GM18519 (cell line): Measurements from ENCODE around the gene NOL7.

Experiments used
- ATAC-seq: cut with Tn5 transposase; IDR thresholded peaks from one replicate; pipeline ENCODE4 v1.9.1; 2021; ENCODE audit warnings: mild to moderate bottlenecking, moderate library complexity; ENCODE audit not compliant: unreplicated experiment, low FRiP score

Gene NOL7

GRCh38 chr6:13614926-13615791, at the start of gene NOL7:
Gene NOL7 (plus strand): TSS chr6:13615335. CDS start chr6:13615359, 24 bp downstream.
- ATAC-seq, result peak; percentile 72

GRCh38 chr6:13565921-13566320, 49.2 kb upstream of the NOL7 start:
- no peak for ATAC-seq

- no peak for ATAC-seq
These were observed 48.6 kb upstream of the NOL7 start for GRCh38 chr6:13566500-13566899.

- ATAC-seq, result no peak
These were observed 46.2 kb upstream of the NOL7 start for GRCh38 chr6:13568970-13569369.

GRCh38 chr6:13572240-13572639, 42.9 kb upstream of the NOL7 start:
- ATAC-seq, result no peak

GRCh38 chr6:13572951-13573654, 42.0 kb upstream of the NOL7 start:
- ATAC-seq, result no peak

GRCh38 chr6:13573669-13574110, 41.4 kb upstream of the NOL7 start:
- no peak for ATAC-seq

- peak; percentile 68 for ATAC-seq
These were observed 41.0 kb upstream of the NOL7 start for GRCh38 chr6:13574149-13574570.

- peak; percentile 39 for ATAC-seq
These were observed 40.4 kb upstream of the NOL7 start, which contains the start of gene SIRT5 for GRCh38 chr6:13574571-13575376. Gene SIRT5 (plus strand): TSS chr6:13574601. CDS start chr6:13584111, 9,510 bp downstream.

GRCh38 chr6:13575377-13575775, 39.8 kb upstream of the NOL7 start:
- ATAC-seq, result no peak

- ATAC-seq, result no peak
These were observed 39.1 kb upstream of the NOL7 start for GRCh38 chr6:13576017-13576416.

- no peak for ATAC-seq
These were observed 37.2 kb upstream of the NOL7 start for GRCh38 chr6:13577926-13578325.

- no peak for ATAC-seq
These were observed 35.2 kb upstream of the NOL7 start for GRCh38 chr6:13579911-13580310.

GRCh38 chr6:13581700-13582229, 33.4 kb upstream of the NOL7 start:
- no peak for ATAC-seq

GRCh38 chr6:13586603-13587542, 28.3 kb upstream of the NOL7 start:
- ATAC-seq, result no peak

- no peak for ATAC-seq
These were observed 25.3 kb upstream of the NOL7 start for GRCh38 chr6:13589801-13590200.

GRCh38 chr6:13590574-13591153, 24.5 kb upstream of the NOL7 start:
- no peak for ATAC-seq

GRCh38 chr6:13591205-13591921, 23.8 kb upstream of the NOL7 start:
- ATAC-seq, result no peak
